ENCODE results near the gene PCDHGA12.
A peak's percentile ranks its signal among the peaks of the same experiment; 100 is the strongest.
"Not testable (repeated sequence)": the region's sequence is repeated elsewhere in the genome, so short reads cannot be mapped to it uniquely, and the experiment has no call there.

PCDHGA12 gene

DNA sequence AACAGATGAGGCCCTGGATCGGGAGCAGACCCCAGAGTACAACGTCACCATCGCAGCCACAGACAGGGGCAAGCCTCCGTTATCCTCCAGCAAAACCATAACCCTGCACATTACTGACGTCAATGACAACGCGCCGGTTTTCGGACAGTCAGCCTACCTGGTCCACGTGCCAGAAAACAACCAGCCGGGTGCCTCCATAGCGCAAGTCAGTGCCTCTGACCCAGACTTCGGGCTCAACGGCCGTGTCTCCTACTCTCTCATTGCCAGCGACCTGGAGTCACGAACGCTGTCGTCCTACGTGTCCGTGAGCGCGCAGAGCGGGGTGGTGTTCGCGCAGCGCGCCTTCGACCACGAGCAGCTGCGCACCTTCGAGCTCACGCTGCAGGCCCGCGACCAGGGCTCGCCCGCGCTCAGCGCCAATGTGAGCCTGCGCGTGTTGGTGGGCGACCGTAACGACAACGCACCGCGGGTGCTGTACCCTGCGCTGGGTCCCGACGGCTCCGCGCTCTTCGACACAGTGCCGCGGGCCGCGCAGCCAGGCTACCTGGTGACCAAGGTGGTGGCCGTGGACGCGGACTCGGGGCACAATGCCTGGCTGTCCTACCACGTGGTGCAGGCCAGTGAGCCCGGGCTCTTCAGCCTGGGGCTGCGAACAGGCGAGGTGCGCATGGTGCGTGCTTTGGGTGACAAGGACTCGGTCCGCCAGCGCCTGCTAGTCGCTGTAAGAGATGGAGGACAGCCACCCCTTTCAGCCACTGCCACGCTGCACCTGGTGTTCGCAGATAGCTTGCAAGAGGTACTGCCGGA lies 11.0 kb upstream of the PCDHGA12 start:
- Mint-ChIP-seq H3K36me3 (ENCODE audit: low read depth) (peaks cover 18% of the 10 kb centered on the region), H3K9me3 (peaks cover 41% of the 10 kb centered on the region), H3K27ac (peak overlapping the region; percentile 2), H3K4me1 (ENCODE audit: low read depth) (peaks cover 20% of the 10 kb centered on the region), H3K4me3 (no peak overlapping the region), H3K27me3 (peaks cover 89% of the 10 kb centered on the region)
- no peak for DNase-seq

DNA sequence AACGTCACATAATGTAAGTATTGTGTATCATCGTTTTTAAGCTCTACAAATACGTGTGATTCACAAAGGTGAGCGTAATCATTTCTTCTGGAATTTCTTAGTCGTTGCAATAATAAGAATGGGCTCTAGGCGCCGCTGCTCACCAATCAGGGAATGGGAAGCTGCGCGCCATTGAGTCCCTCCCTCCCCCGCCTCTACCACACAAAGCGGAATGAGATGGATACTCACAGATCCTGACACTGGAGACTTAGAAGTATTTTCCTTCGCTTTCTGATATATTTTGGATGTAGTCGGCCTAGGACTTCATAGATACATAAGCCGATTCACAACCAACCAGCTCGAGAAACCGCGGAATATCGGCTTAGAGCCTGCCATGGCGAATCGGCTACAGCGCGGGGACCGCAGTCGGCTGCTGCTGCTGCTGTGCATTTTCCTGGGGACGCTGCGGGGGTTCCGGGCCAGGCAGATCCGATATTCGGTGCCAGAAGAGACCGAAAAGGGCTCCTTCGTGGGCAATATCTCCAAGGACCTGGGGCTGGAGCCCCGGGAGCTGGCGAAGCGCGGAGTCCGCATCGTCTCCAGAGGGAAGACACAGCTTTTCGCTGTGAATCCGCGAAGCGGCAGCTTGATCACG lies 9.3 kb upstream of the PCDHGA12 start, which contains the start of gene PCDHGA11:
Gene PCDHGA11, plus strand, starts transcription at position 197 of the 634 bp plus-strand sequence. Its CDS starts 177 bp downstream, at position 374.
- Mint-ChIP-seq H3K4me3 (peak within 1 kb of the TSS; percentile 75), H3K9me3 (peaks cover 37% of the 10 kb centered on the region), H3K36me3 (ENCODE audit: low read depth) (peaks cover 18% of the 10 kb centered on the region), H3K27ac (peak within 1 kb of the TSS; percentile 70), H3K4me1 (ENCODE audit: low read depth) (peaks cover 12% of the 10 kb centered on the region), H3K27me3 (peaks cover 90% of the 10 kb centered on the region)
- DNase-seq: no peak

DNA sequence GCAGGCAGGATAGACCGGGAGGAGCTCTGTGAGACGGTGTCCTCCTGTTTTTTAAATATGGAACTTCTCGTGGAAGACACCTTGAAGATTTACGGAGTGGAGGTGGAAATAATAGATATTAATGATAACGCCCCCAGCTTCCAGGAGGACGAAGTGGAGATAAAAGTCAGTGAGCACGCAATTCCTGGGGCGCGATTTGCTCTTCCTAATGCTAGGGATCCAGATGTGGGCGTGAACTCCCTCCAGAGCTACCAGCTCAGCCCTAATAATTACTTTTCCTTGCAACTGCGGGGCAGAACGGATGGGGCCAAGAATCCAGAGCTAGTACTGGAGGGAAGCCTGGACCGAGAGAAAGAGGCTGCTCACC lies 8.8 kb upstream of the PCDHGA12 start:
- Mint-ChIP-seq H3K27me3 (peaks cover 91% of the 10 kb centered on the region), H3K27ac (no peak overlapping the region), H3K9me3 (peaks cover 37% of the 10 kb centered on the region), H3K4me1 (ENCODE audit: low read depth) (peaks cover 12% of the 10 kb centered on the region), H3K4me3 (peak overlapping the region; percentile 75), H3K36me3 (ENCODE audit: low read depth) (peaks cover 18% of the 10 kb centered on the region)
- no peak for DNase-seq

DNA sequence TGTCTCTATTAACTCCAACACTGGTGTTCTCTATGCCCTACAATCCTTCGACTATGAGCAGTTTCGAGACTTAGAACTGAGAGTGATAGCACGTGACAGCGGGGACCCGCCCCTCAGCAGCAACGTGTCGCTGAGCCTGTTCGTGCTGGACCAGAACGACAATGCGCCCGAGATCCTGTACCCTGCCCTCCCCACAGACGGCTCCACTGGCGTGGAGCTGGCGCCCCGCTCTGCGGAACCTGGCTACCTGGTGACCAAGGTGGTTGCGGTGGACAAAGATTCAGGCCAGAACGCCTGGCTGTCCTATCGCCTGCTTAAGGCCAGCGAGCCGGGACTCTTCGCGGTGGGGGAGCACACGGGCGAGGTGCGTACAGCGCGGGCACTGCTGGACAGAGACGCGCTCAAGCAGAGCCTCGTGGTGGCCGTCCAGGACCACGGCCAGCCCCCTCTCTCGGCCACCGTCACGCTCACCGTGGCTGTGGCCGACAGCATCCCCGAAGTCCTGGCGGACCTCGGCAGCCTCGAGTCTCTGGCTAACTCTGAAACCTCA lies 7.5 kb upstream of the PCDHGA12 start:
- H3K4me1 Mint-ChIP-seq (ENCODE audit: low read depth): peaks cover 10% of the 10 kb centered on the region
- H3K4me3 Mint-ChIP-seq: no peak overlapping the region
- H3K27me3 Mint-ChIP-seq: peaks cover 96% of the 10 kb centered on the region
- peaks cover 18% of the 10 kb centered on the region for H3K36me3 Mint-ChIP-seq (ENCODE audit: low read depth)
- no peak overlapping the region for H3K27ac Mint-ChIP-seq
- H3K9me3 Mint-ChIP-seq: peaks cover 37% of the 10 kb centered on the region
- DNase-seq: no peak

DNA sequence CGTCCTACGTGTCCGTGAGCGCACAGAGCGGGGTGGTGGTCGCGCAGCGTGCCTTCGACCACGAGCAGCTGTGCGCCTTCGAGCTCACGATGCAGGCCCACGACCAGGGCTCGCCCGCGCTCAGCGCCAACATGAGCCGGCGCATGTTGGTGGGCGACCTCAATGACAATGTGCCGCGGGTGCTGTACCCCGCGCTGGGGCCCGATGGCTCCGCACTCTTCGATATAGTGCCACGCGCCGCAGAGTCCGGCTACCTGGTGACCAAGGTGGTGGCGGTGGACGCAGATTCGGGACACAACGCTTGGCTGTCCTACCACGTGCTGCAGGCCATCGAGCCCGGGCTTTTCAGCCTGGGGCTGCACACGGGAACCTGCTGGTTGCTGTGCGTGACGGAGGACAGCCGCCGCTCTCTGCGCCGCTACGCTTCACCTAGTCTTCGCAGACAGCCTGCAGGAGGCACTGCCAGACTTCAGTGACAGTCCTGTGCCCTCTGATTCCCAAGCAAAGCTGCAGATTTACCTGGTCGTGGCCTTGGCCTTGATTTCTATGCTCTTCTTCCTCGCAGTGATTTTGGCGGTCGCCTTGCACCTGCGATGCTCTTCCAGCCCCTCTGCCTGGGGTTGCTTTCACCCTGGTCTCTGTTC lies 2.4 kb upstream of the PCDHGA12 start:
- Mint-ChIP-seq H3K27ac (no peak overlapping the region), H3K4me3 (no peak overlapping the region), H3K9me3 (peaks cover 32% of the 10 kb centered on the region), H3K4me1 (ENCODE audit: low read depth) (peaks cover 19% of the 10 kb centered on the region), H3K36me3 (ENCODE audit: low read depth) (peaks cover 22% of the 10 kb centered on the region), H3K27me3 (peaks cover 85% of the 10 kb centered on the region)
- no peak for DNase-seq

DNA sequence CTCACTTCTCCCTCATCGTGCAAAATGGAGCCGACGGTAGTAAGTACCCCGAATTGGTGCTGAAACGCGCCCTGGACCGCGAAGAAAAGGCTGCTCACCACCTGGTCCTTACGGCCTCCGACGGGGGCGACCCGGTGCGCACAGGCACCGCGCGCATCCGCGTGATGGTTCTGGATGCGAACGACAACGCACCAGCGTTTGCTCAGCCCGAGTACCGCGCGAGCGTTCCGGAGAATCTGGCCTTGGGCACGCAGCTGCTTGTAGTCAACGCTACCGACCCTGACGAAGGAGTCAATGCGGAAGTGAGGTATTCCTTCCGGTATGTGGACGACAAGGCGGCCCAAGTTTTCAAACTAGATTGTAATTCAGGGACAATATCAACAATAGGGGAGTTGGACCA lies 979 bp downstream of the PCDHGA12 start:
- peak overlapping the region; percentile 64 for H3K4me3 Mint-ChIP-seq
- peaks cover 19% of the 10 kb centered on the region for H3K4me1 Mint-ChIP-seq (ENCODE audit: low read depth)
- peaks cover 75% of the 10 kb centered on the region for H3K27me3 Mint-ChIP-seq
- no peak overlapping the region for H3K27ac Mint-ChIP-seq
- peaks cover 19% of the 10 kb centered on the region for H3K36me3 Mint-ChIP-seq (ENCODE audit: low read depth)
- no peak for DNase-seq
- peaks cover 27% of the 10 kb centered on the region for H3K9me3 Mint-ChIP-seq

DNA sequence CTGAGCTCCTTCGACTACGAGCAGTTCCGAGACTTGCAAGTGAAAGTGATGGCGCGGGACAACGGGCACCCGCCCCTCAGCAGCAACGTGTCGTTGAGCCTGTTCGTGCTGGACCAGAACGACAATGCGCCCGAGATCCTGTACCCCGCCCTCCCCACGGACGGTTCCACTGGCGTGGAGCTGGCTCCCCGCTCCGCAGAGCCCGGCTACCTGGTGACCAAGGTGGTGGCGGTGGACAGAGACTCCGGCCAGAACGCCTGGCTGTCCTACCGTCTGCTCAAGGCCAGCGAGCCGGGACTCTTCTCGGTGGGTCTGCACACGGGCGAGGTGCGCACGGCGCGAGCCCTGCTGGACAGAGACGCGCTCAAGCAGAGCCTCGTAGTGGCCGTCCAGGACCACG lies 2.0 kb downstream of the PCDHGA12 start:
- H3K36me3 Mint-ChIP-seq (ENCODE audit: low read depth): peaks cover 19% of the 10 kb centered on the region
- peaks cover 75% of the 10 kb centered on the region for H3K27me3 Mint-ChIP-seq
- DNase-seq, H3K4me3 Mint-ChIP-seq, H3K27ac Mint-ChIP-seq: not testable (repeated sequence)
- peaks cover 27% of the 10 kb centered on the region for H3K9me3 Mint-ChIP-seq
- peaks cover 19% of the 10 kb centered on the region for H3K4me1 Mint-ChIP-seq (ENCODE audit: low read depth)

DNA sequence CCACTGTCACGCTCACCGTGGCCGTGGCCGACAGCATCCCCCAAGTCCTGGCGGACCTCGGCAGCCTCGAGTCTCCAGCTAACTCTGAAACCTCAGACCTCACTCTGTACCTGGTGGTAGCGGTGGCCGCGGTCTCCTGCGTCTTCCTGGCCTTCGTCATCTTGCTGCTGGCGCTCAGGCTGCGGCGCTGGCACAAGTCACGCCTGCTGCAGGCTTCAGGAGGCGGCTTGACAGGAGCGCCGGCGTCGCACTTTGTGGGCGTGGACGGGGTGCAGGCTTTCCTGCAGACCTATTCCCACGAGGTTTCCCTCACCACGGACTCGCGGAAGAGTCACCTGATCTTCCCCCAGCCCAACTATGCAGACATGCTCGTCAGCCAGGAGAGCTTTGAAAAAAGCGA lies 2.4 kb downstream of the PCDHGA12 start:
- Mint-ChIP-seq H3K36me3 (ENCODE audit: low read depth) (peaks cover 19% of the 10 kb centered on the region), H3K27me3 (peaks cover 75% of the 10 kb centered on the region), H3K9me3 (peaks cover 27% of the 10 kb centered on the region), H3K4me1 (ENCODE audit: low read depth) (peaks cover 19% of the 10 kb centered on the region)
- not testable (repeated sequence) for H3K27ac Mint-ChIP-seq, DNase-seq, H3K4me3 Mint-ChIP-seq

DNA sequence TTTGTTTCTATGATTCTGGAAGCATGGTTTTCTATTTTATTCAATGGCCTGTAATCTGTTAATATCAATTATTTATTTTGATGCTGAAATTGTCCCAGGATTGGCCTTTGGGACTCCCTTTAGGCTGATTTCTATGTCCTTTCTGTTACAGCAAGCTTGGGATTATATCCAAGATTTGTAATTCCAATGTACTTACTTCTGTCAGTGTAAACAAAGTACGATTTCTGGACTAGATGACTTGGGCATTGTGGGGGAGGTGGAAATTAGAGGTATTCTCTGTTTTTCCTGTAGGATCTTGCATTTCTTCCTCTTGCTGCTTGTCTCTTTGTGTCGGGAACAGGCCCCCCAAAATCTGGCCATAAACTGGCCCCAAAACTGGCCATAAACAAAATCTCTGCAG lies 3.7 kb downstream of the PCDHGA12 start:
- Mint-ChIP-seq H3K4me3 (no peak overlapping the region), H3K27me3 (peaks cover 63% of the 10 kb centered on the region), H3K4me1 (ENCODE audit: low read depth) (peaks cover 19% of the 10 kb centered on the region), H3K9me3 (peaks cover 22% of the 10 kb centered on the region), H3K27ac (no peak overlapping the region), H3K36me3 (ENCODE audit: low read depth) (peaks cover 19% of the 10 kb centered on the region)
- DNase-seq: no peak

DNA sequence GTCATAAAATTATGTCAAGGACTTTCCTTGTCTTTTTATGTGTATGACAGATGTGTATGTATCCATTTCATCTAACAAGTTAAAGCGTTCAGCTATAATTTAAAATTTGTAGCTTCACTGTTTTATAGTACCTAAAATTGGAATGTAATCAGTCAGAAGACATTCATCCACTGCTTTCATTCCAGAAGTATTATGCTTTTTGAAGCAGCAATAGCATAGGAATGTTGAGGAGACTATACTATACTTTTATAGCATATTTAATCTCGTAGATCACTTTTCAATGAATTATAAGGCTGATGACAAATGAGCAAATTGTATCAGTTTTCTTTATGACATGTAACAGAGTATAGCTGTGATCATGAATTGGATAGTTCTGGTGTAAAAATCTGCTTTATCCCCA lies 6.9 kb downstream of the PCDHGA12 start:
- Mint-ChIP-seq H3K36me3 (ENCODE audit: low read depth) (peaks cover 2% of the 10 kb centered on the region), H3K4me1 (ENCODE audit: low read depth) (no peaks in the 10 kb centered on the region), H3K27me3 (peaks cover 65% of the 10 kb centered on the region), H3K27ac (no peak overlapping the region), H3K9me3 (peaks cover 6% of the 10 kb centered on the region), H3K4me3 (no peak overlapping the region)
- no peak for DNase-seq

DNA sequence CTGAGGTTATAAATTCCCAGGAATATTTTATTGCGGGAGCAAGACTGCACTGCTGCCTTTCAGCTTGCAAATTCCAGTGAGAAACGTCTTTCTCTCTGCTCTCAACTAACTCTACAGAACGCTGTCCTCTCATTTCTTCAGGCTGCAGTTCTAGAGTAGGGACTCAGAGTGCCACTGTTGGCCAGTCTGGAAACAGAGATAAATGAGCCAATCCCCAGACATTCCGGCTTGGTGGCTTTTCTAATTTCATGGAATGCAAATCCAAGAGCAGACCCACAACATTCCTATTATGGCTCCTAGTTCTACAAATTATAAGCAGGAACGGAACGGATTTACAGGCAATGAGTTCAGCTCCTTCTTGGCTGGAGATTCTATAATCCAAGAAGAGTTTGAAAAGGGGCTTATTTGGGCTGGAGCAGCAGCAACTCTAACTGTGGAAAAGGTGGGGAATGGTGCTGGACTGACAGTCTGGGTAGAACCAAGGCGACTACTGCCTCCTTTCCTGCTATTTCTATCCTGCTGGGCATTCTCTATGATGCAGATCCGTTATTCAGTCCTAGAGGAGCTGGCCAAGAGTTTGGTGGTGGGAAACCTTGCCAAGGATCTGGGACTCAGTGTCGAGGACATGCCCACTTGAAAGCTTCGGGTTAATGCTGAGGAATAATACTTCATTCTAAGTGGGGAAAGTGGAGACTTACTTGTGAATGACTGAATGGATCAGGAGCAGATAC lies 9.3 kb downstream of the PCDHGA12 start:
- Mint-ChIP-seq H3K9me3 (peaks cover 3% of the 10 kb centered on the region), H3K4me1 (ENCODE audit: low read depth) (no peaks in the 10 kb centered on the region)
- DNase-seq: no peak

DNA sequence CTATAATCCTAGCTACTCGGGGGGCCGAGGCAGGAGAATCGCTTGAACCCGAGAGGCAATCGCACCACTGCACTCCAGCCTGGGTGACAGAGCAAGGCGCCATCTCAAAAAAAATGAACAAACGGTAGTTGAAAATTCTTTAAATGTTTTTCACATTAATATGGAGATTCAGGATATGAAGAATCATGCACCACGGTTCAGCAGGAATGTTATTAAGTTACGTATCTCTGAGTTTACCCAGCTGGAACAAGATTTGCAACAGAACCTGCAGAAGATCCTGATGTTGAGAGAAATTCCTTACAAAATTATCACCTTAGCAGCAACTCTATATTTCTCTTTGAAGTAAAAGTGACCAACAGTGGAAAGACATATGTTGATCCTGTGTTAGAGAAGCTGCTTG lies 10.0 kb downstream of the PCDHGA12 start:
- DNase-seq: no peak
- Mint-ChIP-seq H3K4me3 (no peak overlapping the region), H3K27me3 (peaks cover 44% of the 10 kb centered on the region), H3K27ac (no peak overlapping the region), H3K4me1 (ENCODE audit: low read depth) (no peaks in the 10 kb centered on the region), H3K36me3 (ENCODE audit: low read depth) (no peaks in the 10 kb centered on the region), H3K9me3 (peaks cover 3% of the 10 kb centered on the region)

More for the DNA sequence above, 9.3 kb downstream of the PCDHGA12 start:
- Mint-ChIP-seq H3K27me3 (peaks cover 48% of the 10 kb centered on the region), H3K36me3 (ENCODE audit: low read depth) (no peaks in the 10 kb centered on the region), H3K4me3 (no peak overlapping the region), H3K27ac (no peak overlapping the region)

DNA sequence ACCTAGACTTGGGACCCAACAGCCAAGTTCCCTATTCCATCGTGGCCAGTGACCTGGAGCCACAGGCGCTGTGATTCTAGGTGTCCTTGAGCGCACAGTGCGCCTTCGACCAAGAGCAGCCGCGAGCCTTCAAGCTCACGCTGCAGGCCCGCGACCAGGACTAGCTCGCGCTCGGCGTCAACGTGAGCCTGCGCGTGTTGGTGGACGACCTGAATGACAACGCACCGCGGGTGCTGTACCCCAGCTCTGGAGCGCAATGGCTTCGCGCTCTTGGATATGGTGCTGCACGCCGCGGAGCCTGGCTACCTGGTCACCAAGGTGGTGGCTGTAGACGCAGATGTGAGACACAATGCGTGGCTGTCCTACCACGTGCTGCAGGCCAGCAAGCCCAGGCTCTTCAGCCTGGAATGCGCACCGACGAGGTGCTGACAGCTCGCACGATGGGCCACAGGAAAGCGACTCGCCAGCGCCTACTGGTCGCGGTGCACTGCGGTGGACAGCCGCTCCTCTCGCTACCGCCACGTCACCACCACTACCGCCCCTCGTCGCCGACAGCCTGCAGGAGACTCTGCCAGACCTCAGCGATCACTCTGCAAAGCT lies 11.4 kb downstream of the PCDHGA12 start:
- peaks cover 36% of the 10 kb centered on the region for H3K27me3 Mint-ChIP-seq
- no peak overlapping the region for H3K4me3 Mint-ChIP-seq
- no peak overlapping the region for H3K27ac Mint-ChIP-seq
- H3K4me1 Mint-ChIP-seq (ENCODE audit: low read depth): no peaks in the 10 kb centered on the region
- no peak for DNase-seq
- H3K9me3 Mint-ChIP-seq: peaks cover 3% of the 10 kb centered on the region
- H3K36me3 Mint-ChIP-seq (ENCODE audit: low read depth): no peaks in the 10 kb centered on the region

DNA sequence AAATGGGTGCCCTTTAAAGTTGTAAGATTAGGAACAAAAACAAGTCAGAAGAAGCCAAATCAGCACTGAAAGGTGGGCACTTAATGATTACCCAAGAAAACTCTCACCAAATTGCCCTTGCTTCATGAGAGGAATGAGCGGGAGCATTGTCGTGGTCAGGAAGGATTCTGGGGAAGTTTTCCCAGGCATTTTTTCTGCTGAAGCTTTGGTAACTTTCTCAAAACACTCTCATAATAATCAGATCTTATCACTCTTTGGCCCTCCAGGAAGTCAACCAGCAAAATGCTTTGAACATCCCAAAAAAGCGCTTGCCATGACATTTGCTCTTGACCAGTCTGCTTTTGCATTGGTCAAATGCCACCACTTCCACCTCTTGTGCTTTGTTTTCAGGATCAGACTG lies 35.0 kb downstream of the PCDHGA12 start:
- no peak overlapping the region for H3K27ac Mint-ChIP-seq
- peaks cover 3% of the 10 kb centered on the region for H3K9me3 Mint-ChIP-seq
- no peak overlapping the region for H3K4me3 Mint-ChIP-seq
- peaks cover 24% of the 10 kb centered on the region for H3K27me3 Mint-ChIP-seq
- no peaks in the 10 kb centered on the region for H3K36me3 Mint-ChIP-seq (ENCODE audit: low read depth)
- DNase-seq: no peak
- no peaks in the 10 kb centered on the region for H3K4me1 Mint-ChIP-seq (ENCODE audit: low read depth)

Measured in activated T-cell treated with anti-CD3 and anti-CD28 coated beads, Interleukin-2, amount 50 U/mL, for 24 hours (primary cell).